Measurements from ENCODE around the gene KRT33B. TPM values are rescaled to one million over a fixed set of nuclear protein-coding genes. Genes with fewer than 3 reads are reported as not detected.
"Not testable (repeated sequence)": the region's sequence is repeated elsewhere in the genome, so short reads cannot be mapped to it uniquely, and the experiment has no call there.

Gene KRT33B
- total RNA-seq, 3 donors from 2014 or later: not detected

GRCh38 chr17:41360296-41360995 lies 9.2 kb downstream of the KRT33B start:
- no peaks in the 10 kb centered on the region for H3K27me3 ChIP-seq
- no peaks in the 10 kb centered on the region for H3K4me1 ChIP-seq
- no peaks in the 10 kb centered on the region for H3K36me3 ChIP-seq
- no peak for DNase-seq (ENCODE audit: low spot score in 2 of 2)
- intact Hi-C loops (cut with DNase I; ENCODE audit: low total_unique reads): no loop called here
- no peak overlapping the region for H3K4me3 ChIP-seq
- H3K27ac ChIP-seq: no peak overlapping the region
- no peaks in the 10 kb centered on the region for H3K9me3 ChIP-seq
- TF ChIP-seq CTCF (IDR thresholded peaks at IDR 0.05): no peak
- no peak for TF ChIP-seq POLR2AphosphoS5 (IDR thresholded peaks at IDR 0.05)
- TF ChIP-seq POLR2A (IDR thresholded peaks at IDR 0.05): no peak

- no peak overlapping the region for H3K4me3 ChIP-seq
- no peaks in the 10 kb centered on the region for H3K27me3 ChIP-seq
- H3K36me3 ChIP-seq: no peaks in the 10 kb centered on the region
- TF ChIP-seq POLR2A (IDR thresholded peaks at IDR 0.05) (no peak), POLR2AphosphoS5 (IDR thresholded peaks at IDR 0.05) (no peak), CTCF (IDR thresholded peaks at IDR 0.05) (no peak)
- H3K27ac ChIP-seq: no peak overlapping the region
- no peaks in the 10 kb centered on the region for H3K9me3 ChIP-seq
- DNase-seq (ENCODE audit: low spot score in 2 of 2): no peak
- H3K4me1 ChIP-seq: no peaks in the 10 kb centered on the region
- intact Hi-C loops (cut with DNase I; ENCODE audit: low total_unique reads): no loop called here
Observed at GRCh38 chr17:41354536-41354935, 15.1 kb downstream of the KRT33B start.

GRCh38 chr17:41352597-41353366 lies 16.8 kb downstream of the KRT33B start:
- H3K9me3 ChIP-seq: no peaks in the 10 kb centered on the region
- intact Hi-C loops (cut with DNase I; ENCODE audit: low total_unique reads): no loop called here
- no peak for DNase-seq (ENCODE audit: low spot score in 2 of 2)
- TF ChIP-seq CTCF (IDR thresholded peaks at IDR 0.05): no peak
- TF ChIP-seq POLR2A (IDR thresholded peaks at IDR 0.05): no peak
- no peak for TF ChIP-seq POLR2AphosphoS5 (IDR thresholded peaks at IDR 0.05)
- H3K36me3 ChIP-seq: no peaks in the 10 kb centered on the region
- no peaks in the 10 kb centered on the region for H3K4me1 ChIP-seq
- H3K27ac ChIP-seq: no peak overlapping the region
- H3K27me3 ChIP-seq: no peaks in the 10 kb centered on the region
- H3K4me3 ChIP-seq: no peak overlapping the region

GRCh38 chr17:41351177-41351576 lies 18.4 kb downstream of the KRT33B start:
- H3K9me3 ChIP-seq: no peaks in the 10 kb centered on the region
- TF ChIP-seq POLR2AphosphoS5 (IDR thresholded peaks at IDR 0.05) (no peak), POLR2A (IDR thresholded peaks at IDR 0.05) (no peak), CTCF (IDR thresholded peaks at IDR 0.05) (no peak)

GRCh38 chr17:41350381-41350878 lies 19.2 kb downstream of the KRT33B start, which contains the start of gene KRT33A:
KRT33A (minus strand) TSS chr17:41350828; CDS start chr17:41350767, 61 bp downstream.
- H3K36me3 ChIP-seq; H3K27me3 ChIP-seq; H3K4me1 ChIP-seq; H3K27ac ChIP-seq; H3K9me3 ChIP-seq; DNase-seq (ENCODE audit: low spot score in 2 of 2); intact Hi-C loops (cut with DNase I; ENCODE audit: low total_unique reads); H3K4me3 ChIP-seq: not testable (repeated sequence)

More at GRCh38 chr17:41351177-41351576, 18.4 kb downstream of the KRT33B start:
- no peak overlapping the region for H3K4me3 ChIP-seq
- no peaks in the 10 kb centered on the region for H3K27me3 ChIP-seq
- H3K36me3 ChIP-seq: no peaks in the 10 kb centered on the region
- H3K27ac ChIP-seq: no peak overlapping the region
- no peaks in the 10 kb centered on the region for H3K4me1 ChIP-seq
- intact Hi-C loops (cut with DNase I; ENCODE audit: low total_unique reads): no loop called here
- no peak for DNase-seq (ENCODE audit: low spot score in 2 of 2)
